OCI-LY1 (cell line): ENCODE results near the gene CEP85.

ENCODE experiments used
- CTCF ChIP-seq: fragments of 200-600 bp; sonication (generic), shearing (Covaris generic); IDR thresholded peaks from 2 replicates; pipeline ENCODE4 v1.5.1; 2017; ENCODE audit warnings: mild to moderate bottlenecking, antibody characterized with exemption, low read length, moderate library complexity, mixed read lengths
- EZH2 ChIP-seq: fragments of 200-600 bp; sonication (generic), shearing (Covaris generic); IDR thresholded peaks from 2 replicates; pipeline ENCODE4 v1.8.0; 2017; ENCODE audit warnings: borderline replicate concordance, mixed run types, mild to moderate bottlenecking, antibody characterized with exemption, low read length, moderate library complexity, mixed read lengths

DNA sequence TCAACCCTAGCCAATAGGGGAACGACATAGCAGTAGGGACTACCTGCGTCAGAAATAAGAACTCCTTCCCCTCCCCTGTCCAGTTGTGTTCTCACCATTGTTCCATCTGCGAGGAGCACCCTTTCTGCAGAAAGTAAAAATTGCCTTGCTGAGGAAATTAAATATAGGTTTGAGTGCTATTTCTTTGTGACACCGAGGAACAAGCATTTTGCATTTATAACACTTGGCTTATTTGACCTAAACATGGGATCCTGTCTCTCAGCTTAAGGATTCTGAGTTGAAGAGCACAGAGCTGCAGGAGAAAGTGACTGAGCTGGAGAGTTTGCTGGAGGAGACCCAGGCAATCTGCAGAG is 35.2 kb downstream of the CEP85 start:
- no peak for TF ChIP-seq CTCF
- TF ChIP-seq EZH2 = no peak
